ENCODE measurements around the gene ADAMTSL2. TPM values are rescaled to one million over a fixed set of nuclear protein-coding genes. Genes with fewer than 3 reads are reported as not detected.

The ADAMTSL2 gene
- total and polyA plus RNA-seq, 4 donors: 1.8 to 18.2 (median 7.7) TPM

GRCh38 chr9:133612051-133612450 lies 77.5 kb downstream of the ADAMTSL2 start:
- Histone ChIP-seq H3K9ac (ENCODE audit: low read depth in 1 of 2, low read length in 2 of 2) (no peak overlapping the region), H3K27ac (ENCODE audit: low read depth in 1 of 2, low read length in 2 of 2) (no peak overlapping the region), H3K9me3 (ENCODE audit: control insufficient read depth in 4 of 4, low read length in 3 of 4) (no peaks in the 10 kb centered on the region), H3K4me1 (ENCODE audit: control insufficient read depth in 4 of 4, insufficient read depth in 4 of 4, low read length in 3 of 4) (peaks cover 0 to 2% (median 0%) of the 10 kb centered on the region in 4 donors), H3K27me3 (ENCODE audit: control insufficient read depth in 4 of 4, insufficient read depth in 4 of 4, low read length in 3 of 4) (peaks cover 0 to 2% (median 1%) of the 10 kb centered on the region in 4 donors), H3K4me3 (ENCODE audit: low read depth in 1 of 3, low read length in 3 of 3) (no peak overlapping the region), H3K36me3 (ENCODE audit: control insufficient read depth in 4 of 4, insufficient read depth in 3 of 4, low read depth in 1 of 4, low read length in 3 of 4) (no peaks in the 10 kb centered on the region)
- DNase-seq (ENCODE audit: low spot score): no peak
- no peak for TF ChIP-seq ATF3 (IDR thresholded peaks at IDR 0.05)
- TF ChIP-seq HNF4G (IDR thresholded peaks at IDR 0.05): no peak
- no peak for TF ChIP-seq EGR1 (IDR thresholded peaks at IDR 0.05; ENCODE audit: low read depth in 2 of 2)
- TF ChIP-seq ZBTB33 (IDR thresholded peaks at IDR 0.05): no peak
- no peak for TF ChIP-seq YY1 (IDR thresholded peaks at IDR 0.05)
- 75% methylated on average over 9 of the region's 9 CpGs for WGBS

- WGBS: 74% methylated on average over 8 of the region's 8 CpGs
- H3K27ac ChIP-seq (ENCODE audit: low read depth in 1 of 2, low read length in 2 of 2): no peak overlapping the region
- H3K36me3 ChIP-seq (ENCODE audit: control insufficient read depth in 4 of 4, insufficient read depth in 3 of 4, low read depth in 1 of 4, low read length in 3 of 4): no peaks in the 10 kb centered on the region
- no peak overlapping the region for H3K4me3 ChIP-seq (ENCODE audit: low read depth in 1 of 3, low read length in 3 of 3)
- no peak for TF ChIP-seq ATF3 (IDR thresholded peaks at IDR 0.05)
- TF ChIP-seq EGR1 (IDR thresholded peaks at IDR 0.05; ENCODE audit: low read depth in 2 of 2): no peak
- peaks cover 0 to 2% (median under 1%) of the 10 kb centered on the region in 4 donors for H3K27me3 ChIP-seq (ENCODE audit: control insufficient read depth in 4 of 4, insufficient read depth in 4 of 4, low read length in 3 of 4)
- DNase-seq (ENCODE audit: low spot score): no peak
- H3K9me3 ChIP-seq (ENCODE audit: control insufficient read depth in 4 of 4, low read length in 3 of 4): no peaks in the 10 kb centered on the region
- peaks cover 0 to 2% (median 0%) of the 10 kb centered on the region in 4 donors for H3K4me1 ChIP-seq (ENCODE audit: control insufficient read depth in 4 of 4, insufficient read depth in 4 of 4, low read length in 3 of 4)
- no peak overlapping the region for H3K9ac ChIP-seq (ENCODE audit: low read depth in 1 of 2, low read length in 2 of 2)
Observed at GRCh38 chr9:133612816-133613215, 78.3 kb downstream of the ADAMTSL2 start.

- H3K9me3 ChIP-seq (ENCODE audit: control insufficient read depth in 4 of 4, low read length in 3 of 4): no peaks in the 10 kb centered on the region
- H3K9ac ChIP-seq (ENCODE audit: low read depth in 1 of 2, low read length in 2 of 2): no peak overlapping the region
- no peak overlapping the region for H3K4me3 ChIP-seq (ENCODE audit: low read depth in 1 of 3, low read length in 3 of 3)
- no peak overlapping the region for H3K27ac ChIP-seq (ENCODE audit: low read depth in 1 of 2, low read length in 2 of 2)
- TF ChIP-seq CTCF (IDR thresholded peaks at IDR 0.05; ENCODE audit: low read depth, low read length, missing input control) (no peak), SP1 (IDR thresholded peaks at IDR 0.05) (no peak), ATF3 (IDR thresholded peaks at IDR 0.05) (no peak), HNF4A (conservative IDR thresholded peaks at IDR 0.05) (no peak), NR2F2 (IDR thresholded peaks at IDR 0.05) (no peak), REST (IDR thresholded peaks at IDR 0.05) (no peak), YY1 (IDR thresholded peaks at IDR 0.05) (no peak)
- H3K27me3 ChIP-seq (ENCODE audit: control insufficient read depth in 4 of 4, insufficient read depth in 4 of 4, low read length in 3 of 4): peaks cover 0 to 4% (median 0%) of the 10 kb centered on the region in 4 donors
- peaks cover 0 to 2% (median 0%) of the 10 kb centered on the region in 4 donors for H3K4me1 ChIP-seq (ENCODE audit: control insufficient read depth in 4 of 4, insufficient read depth in 4 of 4, low read length in 3 of 4)
- H3K36me3 ChIP-seq (ENCODE audit: control insufficient read depth in 4 of 4, insufficient read depth in 3 of 4, low read depth in 1 of 4, low read length in 3 of 4): no peaks in the 10 kb centered on the region
- no peak for DNase-seq (ENCODE audit: low spot score)
- WGBS: 81% methylated on average over 16 of the region's 16 CpGs
Observed at GRCh38 chr9:133613432-133613831, 78.9 kb downstream of the ADAMTSL2 start.
